ENCODE data around the gene MXRA7.

The MXRA7 gene

GRCh38 chr17:76667491-76667755 lies 43.3 kb downstream of the MXRA7 start:
- peak; percentile 3 for DNase-seq (ENCODE audit: low spot score)
- in situ Hi-C loops (cut with MboI; ENCODE audit: low sequenced_read_pairs, unreplicated experiment): no loop called here
- TF ChIP-seq CTCF (IDR thresholded peaks at IDR 0.05; ENCODE audit: borderline replicate concordance, control extremely low read depth, extremely low read depth, insufficient read depth, missing control alignments): no peak

- no peak for DNase-seq (ENCODE audit: low spot score)
- no peak for TF ChIP-seq CTCF (IDR thresholded peaks at IDR 0.05; ENCODE audit: borderline replicate concordance, control extremely low read depth, extremely low read depth, insufficient read depth, missing control alignments)
- in situ Hi-C loops (cut with MboI; ENCODE audit: low sequenced_read_pairs, unreplicated experiment): no loop called here
Observed at GRCh38 chr17:76660656-76661042, 50.1 kb downstream of the MXRA7 start.

- peak; percentile 7 for DNase-seq (ENCODE audit: low spot score)
- in situ Hi-C loops (cut with MboI; ENCODE audit: low sequenced_read_pairs, unreplicated experiment): no loop called here
- no peak for TF ChIP-seq CTCF (IDR thresholded peaks at IDR 0.05; ENCODE audit: borderline replicate concordance, control extremely low read depth, extremely low read depth, insufficient read depth, missing control alignments)
Observed at GRCh38 chr17:76659928-76660655, 50.7 kb downstream of the MXRA7 start.

GRCh38 chr17:76658242-76658662 lies 52.5 kb downstream of the MXRA7 start:
- in situ Hi-C loops (cut with MboI; ENCODE audit: low sequenced_read_pairs, unreplicated experiment): no loop called here
- DNase-seq (ENCODE audit: low spot score): peak; percentile 8
- TF ChIP-seq CTCF (IDR thresholded peaks at IDR 0.05; ENCODE audit: borderline replicate concordance, control extremely low read depth, extremely low read depth, insufficient read depth, missing control alignments): no peak

GRCh38 chr17:76657505-76658241 lies 53.1 kb downstream of the MXRA7 start:
- in situ Hi-C loops (cut with MboI; ENCODE audit: low sequenced_read_pairs, unreplicated experiment): no loop called here
- no peak for TF ChIP-seq CTCF (IDR thresholded peaks at IDR 0.05; ENCODE audit: borderline replicate concordance, control extremely low read depth, extremely low read depth, insufficient read depth, missing control alignments)
- DNase-seq (ENCODE audit: low spot score): no peak

- in situ Hi-C loops (cut with MboI; ENCODE audit: low sequenced_read_pairs, unreplicated experiment): no loop called here
- no peak for TF ChIP-seq CTCF (IDR thresholded peaks at IDR 0.05; ENCODE audit: borderline replicate concordance, control extremely low read depth, extremely low read depth, insufficient read depth, missing control alignments)
- peak; percentile 8 for DNase-seq (ENCODE audit: low spot score)
Observed at GRCh38 chr17:76654408-76654807, 56.4 kb downstream of the MXRA7 start.

All from GM13976 (cell line).